Stromal cell of bone marrow (primary cell): ENCODE data around the gene SLC37A2.

ENCODE experiments used
- DNase-seq: peaks from one replicate; pipeline ENCODE4 v3.0.0-alpha.2; 2012; ENCODE audit warnings: low read depth

Gene SLC37A2

GRCh38 chr11:125071435-125071834, 8.3 kb downstream of the SLC37A2 start:
- no peak for DNase-seq

- DNase-seq, result no peak
These were observed 8.7 kb downstream of the SLC37A2 start for GRCh38 chr11:125071846-125072217.

GRCh38 chr11:125072218-125072960, 9.3 kb downstream of the SLC37A2 start:
- DNase-seq, result no peak

- no peak for DNase-seq
These were observed 10.0 kb downstream of the SLC37A2 start for GRCh38 chr11:125072961-125073590.

GRCh38 chr11:125073616-125074483, 10.7 kb downstream of the SLC37A2 start:
- DNase-seq, result no peak

- DNase-seq, result no peak
These were observed 11.6 kb downstream of the SLC37A2 start for GRCh38 chr11:125074511-125075241.

- DNase-seq, result no peak
These were observed 12.1 kb downstream of the SLC37A2 start for GRCh38 chr11:125075242-125075625.

- peak; percentile 23 for DNase-seq
These were observed 12.8 kb downstream of the SLC37A2 start for GRCh38 chr11:125075900-125076317.

GRCh38 chr11:125076378-125076945, 13.4 kb downstream of the SLC37A2 start:
- DNase-seq, result no peak

- DNase-seq, result no peak
These were observed 14.9 kb downstream of the SLC37A2 start for GRCh38 chr11:125078016-125078415.

GRCh38 chr11:125078516-125079140, 15.5 kb downstream of the SLC37A2 start:
- no peak for DNase-seq

GRCh38 chr11:125079151-125079877, 16.2 kb downstream of the SLC37A2 start:
- DNase-seq, result no peak

GRCh38 chr11:125079878-125080530, 16.9 kb downstream of the SLC37A2 start:
- DNase-seq, result no peak

- DNase-seq, result no peak
These were observed 17.4 kb downstream of the SLC37A2 start for GRCh38 chr11:125080531-125080911.

GRCh38 chr11:125081098-125081798, 18.1 kb downstream of the SLC37A2 start:
- DNase-seq, result no peak

GRCh38 chr11:125082040-125082439, 18.9 kb downstream of the SLC37A2 start:
- DNase-seq, result no peak

- DNase-seq, result peak; percentile 56
These were observed 19.7 kb downstream of the SLC37A2 start for GRCh38 chr11:125082611-125083311.

- DNase-seq, result no peak
These were observed 20.4 kb downstream of the SLC37A2 start for GRCh38 chr11:125083312-125084056.
